HG03378 (cell line): ENCODE measurements around the gene AHCYL2.
A peak's percentile ranks its signal among the peaks of the same experiment; 100 is the strongest.

Experiments
- ATAC-seq: cut with Tn5 transposase; IDR thresholded peaks from one replicate; pipeline ENCODE4 v1.9.1; 2021; ENCODE audit warnings: mild to moderate bottlenecking, moderate library complexity; ENCODE audit not compliant: unreplicated experiment

Gene AHCYL2

GRCh38 chr7:129376076-129376777, 151.4 kb downstream of the AHCYL2 start:
- no peak for ATAC-seq

GRCh38 chr7:129376778-129377700, 152.2 kb downstream of the AHCYL2 start:
- no peak for ATAC-seq

DNA sequence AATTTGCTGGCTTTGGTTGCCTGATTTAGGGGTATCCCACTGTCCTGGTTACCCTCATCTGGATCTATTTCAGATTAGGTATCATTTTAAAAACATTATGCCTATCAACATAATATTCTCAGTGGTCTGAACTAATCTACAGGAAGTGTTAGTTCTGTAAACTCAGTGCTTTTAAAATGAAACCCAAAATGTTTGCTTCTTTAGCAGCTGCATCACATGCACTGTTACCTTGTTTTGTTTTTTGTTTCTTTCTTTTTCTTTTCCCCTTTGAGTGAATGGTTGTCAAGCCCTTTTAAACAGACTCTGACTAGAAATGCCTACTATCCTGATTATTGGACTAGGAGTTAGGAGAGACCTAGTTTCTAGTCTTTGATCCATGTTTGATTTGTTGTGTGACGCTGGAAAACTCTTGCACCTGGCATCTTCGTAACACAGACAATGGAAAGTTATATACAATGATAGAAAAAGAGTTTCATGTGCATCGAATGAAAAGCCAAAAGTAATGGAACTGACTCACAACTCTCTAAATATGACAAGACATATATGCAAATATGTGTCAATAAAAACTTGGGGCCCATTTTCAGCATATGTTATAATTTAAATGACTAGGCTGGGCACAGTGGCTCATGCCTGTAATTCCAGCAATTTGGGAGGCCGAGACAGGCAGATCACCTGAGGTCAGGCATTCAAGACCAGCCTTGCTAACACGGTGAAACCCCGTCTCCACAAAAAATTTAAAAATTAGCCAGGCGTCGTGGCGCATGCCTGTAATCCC, 157.1 kb downstream of the AHCYL2 start:
- no peak for ATAC-seq

GRCh38 chr7:129383542-129384132, 158.8 kb downstream of the AHCYL2 start:
- no peak for ATAC-seq

DNA sequence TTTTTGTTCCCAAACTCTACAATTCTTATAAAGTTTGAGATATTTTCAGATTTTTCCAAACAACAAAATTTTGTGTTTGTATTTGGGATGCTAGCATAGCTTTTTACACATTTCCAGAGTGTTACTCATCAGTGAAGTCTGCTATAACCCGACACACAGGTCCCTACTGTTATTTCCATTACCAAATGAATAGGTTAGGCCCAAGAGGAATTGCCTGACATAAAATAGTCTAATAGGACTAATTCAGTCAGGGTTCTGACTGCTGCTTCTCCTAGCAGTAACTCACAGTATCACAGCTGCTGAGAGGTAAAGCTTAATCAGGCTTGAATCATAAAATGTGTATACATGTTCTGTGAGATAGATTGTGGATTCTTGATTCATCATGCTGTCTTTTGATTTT, 160.3 kb downstream of the AHCYL2 start:
- ATAC-seq: no peak

GRCh38 chr7:129385598-129385997, 160.8 kb downstream of the AHCYL2 start:
- no peak for ATAC-seq

GRCh38 chr7:129386506-129386905, 161.7 kb downstream of the AHCYL2 start:
- no peak for ATAC-seq

DNA sequence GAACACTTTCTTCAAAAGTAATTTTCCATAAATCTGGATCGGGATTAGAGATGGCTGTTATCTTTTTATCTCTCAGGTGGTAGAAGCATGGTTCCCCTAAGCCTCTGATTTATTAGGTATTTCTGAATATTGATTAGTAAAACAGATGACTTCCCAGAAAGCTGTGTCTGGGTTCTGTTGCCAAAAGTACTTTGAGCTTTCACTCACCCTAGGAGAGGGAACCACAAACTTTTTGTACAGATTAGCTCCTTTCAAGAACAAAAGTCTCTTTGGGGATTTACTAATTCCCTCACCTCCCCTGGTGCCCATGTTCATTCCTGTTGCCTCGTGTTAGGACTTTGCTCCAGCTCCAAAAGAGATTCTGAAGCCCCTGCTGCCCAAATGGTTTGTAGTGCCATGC, 162.7 kb downstream of the AHCYL2 start:
- no peak for ATAC-seq

DNA sequence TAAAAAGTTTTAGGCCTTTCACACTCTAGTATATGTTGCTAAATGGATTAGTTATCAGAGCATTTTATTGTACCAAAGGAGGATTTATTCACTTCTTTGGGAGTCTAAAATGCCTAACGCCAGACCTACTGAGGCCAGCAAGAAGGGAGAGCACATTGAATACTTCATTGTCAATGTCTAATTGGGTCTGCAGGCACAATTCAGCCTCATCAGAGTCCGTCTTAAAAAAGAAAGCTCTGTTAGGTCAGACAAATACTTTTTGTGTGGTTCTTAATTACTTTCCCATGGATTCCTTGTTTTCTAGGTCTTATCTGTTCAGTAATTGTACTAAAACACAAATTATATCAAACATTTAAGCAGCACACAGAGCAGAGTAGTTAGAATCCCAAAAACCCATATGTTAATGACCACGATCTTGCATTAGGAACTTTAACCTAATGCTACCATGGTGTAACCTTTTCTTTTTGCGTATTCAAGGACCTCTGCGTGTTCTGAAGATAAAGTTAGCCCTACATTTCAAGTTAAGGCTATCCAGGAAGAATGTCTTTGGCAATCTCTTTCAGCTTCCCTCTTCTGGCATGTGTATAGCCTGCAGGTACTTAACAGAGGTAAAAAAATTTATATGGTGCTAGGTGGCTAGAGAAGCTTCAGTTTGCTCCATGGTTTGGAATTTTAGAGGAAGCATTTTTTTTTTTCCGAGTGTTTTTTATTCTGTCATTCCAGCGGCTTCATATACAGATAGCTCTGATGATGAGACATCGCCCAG, 163.7 kb downstream of the AHCYL2 start:
- no peak for ATAC-seq

- no peak for ATAC-seq
Measured at GRCh38 chr7:129389829-129390228, 165.0 kb downstream of the AHCYL2 start.

GRCh38 chr7:129390314-129390713, 165.5 kb downstream of the AHCYL2 start:
- no peak for ATAC-seq

GRCh38 chr7:129391546-129392171, 166.8 kb downstream of the AHCYL2 start:
- no peak for ATAC-seq

DNA sequence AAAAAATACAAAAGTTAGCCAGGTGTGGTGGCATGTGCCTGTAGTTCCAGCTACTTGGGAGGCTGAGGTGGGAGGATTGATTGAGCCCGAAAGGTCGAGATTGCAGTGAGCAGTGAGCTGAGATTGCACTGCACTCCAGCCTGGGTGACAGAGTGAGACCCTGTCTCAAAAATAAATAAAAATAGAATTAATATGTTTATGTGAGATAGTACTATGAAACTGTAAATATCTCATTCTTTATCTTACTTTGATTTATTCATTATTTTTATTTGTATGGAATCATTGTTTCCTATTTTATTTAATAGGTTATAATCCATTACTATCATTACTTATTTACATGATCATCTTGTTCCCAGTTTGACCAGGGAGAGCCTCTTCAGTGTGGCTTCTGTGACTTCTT, 168.4 kb downstream of the AHCYL2 start:
- no peak for ATAC-seq

- ATAC-seq: no peak
Measured at GRCh38 chr7:129394101-129394500, 169.3 kb downstream of the AHCYL2 start.

DNA sequence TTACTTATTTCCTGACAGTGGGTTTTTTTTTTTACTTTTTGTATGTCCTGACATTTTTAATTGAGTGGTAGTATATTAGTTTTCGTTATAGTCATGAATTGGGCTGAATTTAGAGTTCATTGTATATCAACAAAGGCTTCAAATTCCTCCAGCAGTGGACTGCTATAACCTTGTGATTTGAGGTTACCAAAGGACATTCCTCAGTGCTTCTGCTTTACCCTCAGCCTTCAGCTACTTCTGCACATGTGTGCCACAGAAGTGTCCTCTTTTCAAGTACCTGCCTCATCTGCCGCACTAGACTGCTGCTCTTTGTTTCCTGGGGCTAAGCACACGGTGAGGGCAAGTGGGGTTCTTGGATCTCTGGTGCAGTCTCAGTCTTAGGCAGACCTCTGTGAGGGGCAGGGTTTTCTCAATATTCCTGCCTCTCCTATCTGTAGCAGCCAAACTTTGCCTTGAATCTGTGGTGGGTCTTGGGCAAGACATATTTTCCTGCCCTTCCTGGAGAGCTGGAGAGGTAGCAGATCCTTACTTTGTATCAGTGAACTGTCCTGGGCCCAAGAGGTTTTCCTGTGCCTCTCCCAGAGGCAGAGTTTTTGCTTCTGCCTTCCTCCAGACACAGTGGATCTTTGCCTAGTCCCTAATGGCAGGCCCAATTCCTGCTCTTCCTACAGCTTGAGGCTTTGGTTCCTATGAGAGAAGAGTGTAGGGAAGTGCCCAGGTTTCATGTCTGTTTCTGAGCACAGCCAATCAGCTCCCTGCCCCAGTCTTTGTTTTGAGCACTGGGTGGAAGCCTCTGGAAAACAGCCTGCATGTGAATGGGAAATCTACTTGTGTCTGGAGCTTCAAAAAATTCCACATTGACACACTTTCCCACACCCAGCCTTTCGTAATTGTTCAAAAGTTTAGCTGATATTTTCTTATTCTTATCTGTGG, 170.4 kb downstream of the AHCYL2 start:
- no peak for ATAC-seq

- ATAC-seq: no peak
Measured at GRCh38 chr7:129401228-129401966, 176.6 kb downstream of the AHCYL2 start.

GRCh38 chr7:129401967-129402860, 177.4 kb downstream of the AHCYL2 start:
- peak; percentile 82 for ATAC-seq
